HCT116 (cell line): ENCODE data around the gene PRTG. TPM values are rescaled to one million over a fixed set of nuclear protein-coding genes. Genes with fewer than 3 reads are reported as not detected.
"Not testable (repeated sequence)": the region's sequence is repeated elsewhere in the genome, so short reads cannot be mapped to it uniquely, and the experiment has no call there.

ENCODE experiments used
- ATAC-seq: fragments of 200-7000 bp; cut with Tn5 transposase; 2 replicates; pipeline ENCODE4 v1.9.1; 2020; ENCODE audit warnings: mild to moderate bottlenecking, moderate library complexity
- BruUV-seq: library from RNA; stranded (reverse); fragments of 400-500 nt; replicated peaks from 2 replicates; lab custom pipeline; 2021; lab: Mats Ljungman, UMichigan
- CTCF ChIA-PET: fragments of 300-600 bp; sonication (Branson Sonifier 250); formaldehyde crosslinking; loops from one replicate; lab custom pipeline; 2021; ENCODE audit warnings: antibody characterized with exemption; lab: Charles Lee
- POLR2A ChIA-PET: fragments of 300-600, 350-600 bp; sonication (Branson Sonifier 250); formaldehyde crosslinking; loops from one replicate; lab custom pipeline; 2021; ENCODE audit warnings: antibody characterized with exemption; lab: Charles Lee
- RAD21 ChIA-PET, 2 experiments: fragments of 300-600 bp; sonication (Branson Sonifier 250); formaldehyde crosslinking; loops; one replicate each; lab custom pipeline; 2023; ENCODE audit warnings: low total read pairs in 2 of 2; ENCODE audit not compliant: uncharacterized antibody in 2 of 2, unreplicated experiment in 2 of 2, low non-redundant PET in 1 of 2; lab: Charles Lee
- DNase-seq: peaks from one replicate; pipeline ENCODE4 v3.0.0-alpha.2; 2010; ENCODE audit warnings: low read depth, low spot score
- H2AFZ ChIP-seq: fragments of 200-600 bp; shearing (Covaris generic), sonication (generic); 2 replicates; pipeline ENCODE4 v1.6.1; 2017; ENCODE audit warnings: low read depth, mixed run types, mixed read lengths, antibody characterized with exemption, low read length; ENCODE audit not compliant: poor library complexity, severe bottlenecking
- H3K27ac ChIP-seq: 2 replicates; pipeline ENCODE4 v1.5.1; 2012; ENCODE audit warnings: low read depth, low read length
- H3K27me3 ChIP-seq: fragments of 200-600 bp; sonication (generic); 2 replicates; pipeline ENCODE4 v1.6.1; 2016; ENCODE audit warnings: mixed run types, low read length, mixed read lengths; ENCODE audit not compliant: insufficient read depth
- H3K36me3 ChIP-seq, 2 experiments: fragments of 200-500 bp in 1 of 2; fragments of 200-600 bp in 1 of 2; sonication (Bioruptor generic) in 1 of 2; sonication (generic) in 1 of 2; 2 replicates each; pipeline versions ENCODE4 v1.5.1 to v1.6.1; 2014 to 2016; ENCODE audit warnings: low read length in 2 of 2, inconsistent platforms in 1 of 2, mixed read lengths in 1 of 2, mixed run types in 1 of 2; ENCODE audit not compliant: insufficient read depth in 2 of 2, control insufficient read depth in 1 of 2
- H3K4me1 ChIP-seq, 2 experiments: fragments of 200-600 bp in 1 of 2; sonication (generic) in 1 of 2; 2 replicates each; pipeline versions ENCODE4 v1.5.1 to v1.6.1; 2012 to 2017; ENCODE audit warnings: low read length in 2 of 2, inconsistent platforms in 1 of 2, mild to moderate bottlenecking in 1 of 2, mixed read lengths in 1 of 2, mixed run types in 1 of 2, moderate library complexity in 1 of 2; ENCODE audit not compliant: insufficient read depth in 2 of 2, control insufficient read depth in 1 of 2
- H3K4me2 ChIP-seq: fragments of 200-600 bp; sonication (generic); 2 replicates; pipeline ENCODE4 v1.6.1; 2017; ENCODE audit warnings: mixed run types, low read length, mixed read lengths
- H3K4me3 ChIP-seq, 2 experiments: fragments of 200-600 bp in 1 of 2; sonication (generic) in 1 of 2; replicated peaks in 1 of 2; 2 replicates each; pipeline ENCODE4 v1.5.1; 2011 to 2016; ENCODE audit warnings: low read length in 2 of 2, control low read depth in 1 of 2, low read depth in 1 of 2, mild to moderate bottlenecking in 1 of 2, mixed read lengths in 1 of 2, mixed run types in 1 of 2
- H3K79me2 ChIP-seq: fragments of 200-600 bp; sonication (generic); 2 replicates; pipeline ENCODE4 v1.6.1; 2017; ENCODE audit warnings: mild to moderate bottlenecking, mixed run types, low read length, moderate library complexity, mixed read lengths; ENCODE audit not compliant: insufficient read depth
- H3K9ac ChIP-seq: fragments of 200-600 bp; sonication (generic); 2 replicates; pipeline ENCODE4 v1.6.1; 2016; ENCODE audit warnings: low read length, mixed read lengths
- H3K9me2 ChIP-seq: fragments of 200-600 bp; sonication (generic), shearing (Covaris generic); 2 replicates; pipeline ENCODE4 v1.6.1; 2017; ENCODE audit warnings: mixed run types, mild to moderate bottlenecking, moderate library complexity; ENCODE audit not compliant: insufficient read depth
- H3K9me3 ChIP-seq, 2 experiments: fragments of 200-500 bp in 1 of 2; fragments of 200-600 bp in 1 of 2; sonication (Bioruptor generic) in 1 of 2; sonication (generic) in 1 of 2; 2 replicates each; pipeline ENCODE4 v1.6.1; 2014 to 2017; ENCODE audit warnings: low read length in 2 of 2, mixed read lengths in 2 of 2, inconsistent platforms in 1 of 2, low read depth in 1 of 2, mild to moderate bottlenecking in 1 of 2, mixed run types in 1 of 2, moderate library complexity in 1 of 2; ENCODE audit not compliant: control insufficient read depth in 1 of 2, insufficient read depth in 1 of 2
- H4K20me1 ChIP-seq: fragments of 200-600 bp; sonication (generic), shearing (Covaris generic); 2 replicates; pipeline ENCODE4 v1.6.1; 2017; ENCODE audit warnings: mixed run types, mild to moderate bottlenecking, moderate library complexity; ENCODE audit not compliant: insufficient read depth
- JUND ChIP-seq: IDR thresholded peaks from 2 replicates; pipeline ENCODE4 v1.6.1; 2012
- POLR2AphosphoS5 ChIP-seq: IDR thresholded peaks from 2 replicates; pipeline ENCODE4 v1.6.1; 2011; ENCODE audit warnings: mild to moderate bottlenecking, low read depth, low read length, moderate library complexity
- TCF7L2 ChIP-seq: IDR thresholded peaks from 2 replicates; pipeline ENCODE4 v1.7.0; 2011; ENCODE audit warnings: borderline replicate concordance, inconsistent platforms; ENCODE audit not compliant: insufficient read depth, insufficient read length; ENCODE audit errors: extremely low read depth
- intact Hi-C: fragments of 100-400 bp; cut with micrococcal nuclease; formaldehyde crosslinking; loops from 2 replicates; pipeline ENCODE4 v1.10.0; 2022
- total RNA-seq: library from RNA; stranded (reverse); gene quantifications from one replicate; pipeline ENCODE4 v1.2.1, GENCODE V29; 2021; ENCODE audit not compliant: unreplicated experiment
- TF ChIP-seq, protein P1 (sequence below): IDR thresholded peaks from 2 replicates; pipeline ENCODE4 v1.6.1; 2012; ENCODE audit warnings: low read depth

Gene PRTG
- total RNA-seq, 1 experiment from 2014 or later: not detected

DNA sequence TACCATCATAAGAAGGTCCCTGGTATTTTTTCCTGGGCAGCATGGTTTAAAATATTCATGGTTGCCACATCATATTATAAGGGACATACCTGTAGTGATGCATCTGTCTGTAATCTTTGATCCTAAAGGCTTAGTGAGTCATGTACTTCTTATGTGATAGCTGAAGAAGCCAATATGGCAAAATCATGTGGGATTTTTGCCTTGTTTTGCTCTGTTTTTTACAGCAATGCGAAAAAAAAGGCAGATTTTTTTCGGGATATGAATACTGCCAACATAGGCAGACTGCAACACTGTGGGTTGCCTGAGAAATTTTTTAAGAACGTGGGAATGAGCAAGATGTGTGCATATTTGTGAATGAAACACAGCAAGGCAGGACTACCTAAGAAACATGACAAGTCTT is 143.5 kb downstream of the PRTG start:
- Histone ChIP-seq H3K36me3 (no peaks in the 10 kb centered on the region), H3K9me3 (no peaks in the 10 kb centered on the region), H4K20me1 (no peaks in the 10 kb centered on the region), H3K9me2 (no peaks in the 10 kb centered on the region), H3K4me1 (no peaks in the 10 kb centered on the region), H3K4me2 (no peak overlapping the region), H3K27me3 (no peaks in the 10 kb centered on the region), H3K27ac (no peak overlapping the region), H3K4me3 (no peak overlapping the region), H2AFZ (no peak overlapping the region), H3K79me2 (no peaks in the 10 kb centered on the region), H3K9ac (no peak overlapping the region)
- TF ChIP-seq TCF7L2: no peak
- DNase-seq: no peak
- CTCF ChIA-PET: no interaction called here
- RAD21 ChIA-PET: no interaction called here
- ATAC-seq: no peak
- BruUV-seq: no TSS peak
- POLR2A ChIA-PET: no interaction called here
- intact Hi-C loops: no loop called here

DNA sequence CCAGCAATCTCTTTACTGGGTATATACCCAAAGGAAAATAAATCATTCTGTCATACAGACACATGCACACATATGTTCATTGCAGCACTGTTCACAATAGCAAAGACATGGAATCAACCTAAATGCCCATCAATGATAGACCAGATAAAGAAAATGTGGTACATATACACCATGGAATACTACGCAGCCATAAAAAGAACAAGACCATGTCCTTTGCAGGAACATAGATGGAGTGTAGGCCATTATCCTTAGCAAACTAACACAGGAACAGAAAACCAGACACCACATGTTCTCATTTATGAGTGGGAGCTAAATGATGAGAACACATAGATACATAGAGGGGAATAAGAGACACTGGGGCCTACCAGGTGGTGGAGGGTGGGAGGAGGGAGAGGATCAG is 149.9 kb downstream of the PRTG start:
- POLR2A ChIA-PET, H4K20me1 ChIP-seq, H3K9me3 ChIP-seq, ATAC-seq, H3K27ac ChIP-seq, H3K9ac ChIP-seq, H3K4me1 ChIP-seq, H3K36me3 ChIP-seq, CTCF ChIA-PET, H3K27me3 ChIP-seq, intact Hi-C loops, H3K9me2 ChIP-seq, H2AFZ ChIP-seq, BruUV-seq, H3K4me2 ChIP-seq, H3K4me3 ChIP-seq, H3K79me2 ChIP-seq, RAD21 ChIA-PET, DNase-seq: not testable (repeated sequence)

DNA sequence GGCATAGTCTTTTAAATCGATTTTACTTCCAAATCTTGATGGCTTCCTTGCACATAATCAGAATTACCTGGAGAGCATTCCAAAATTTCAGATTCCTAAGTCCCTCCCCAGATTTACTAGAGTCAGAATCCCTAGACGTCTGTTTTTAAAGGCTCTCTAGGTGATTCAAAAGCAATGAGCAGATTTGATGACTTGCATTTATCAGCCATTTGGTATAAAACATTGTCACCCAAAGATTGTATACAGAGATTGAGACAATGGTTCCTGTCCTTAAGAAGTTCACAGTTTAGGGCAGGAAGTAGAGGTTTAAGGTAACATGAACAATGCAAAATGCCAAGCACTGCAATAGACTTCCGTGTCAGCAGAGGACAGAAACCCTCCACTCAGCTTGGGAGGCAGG is 152.2 kb downstream of the PRTG start:
- DNase-seq (no peak), ATAC-seq (no peak)
- Histone ChIP-seq H3K36me3 (no peaks in the 10 kb centered on the region), H3K4me1 (peaks cover 0 to 3% of the 10 kb centered on the region in 2 experiments; a peak in 1 of 4 replicates), H3K9ac (no peak overlapping the region), H3K27ac (no peak overlapping the region), H3K4me3 (no peak overlapping the region), H3K79me2 (no peaks in the 10 kb centered on the region), H3K9me2 (no peaks in the 10 kb centered on the region), H2AFZ (no peak overlapping the region), H3K27me3 (no peaks in the 10 kb centered on the region), H3K4me2 (no peak overlapping the region), H4K20me1 (no peaks in the 10 kb centered on the region), H3K9me3 (no peaks in the 10 kb centered on the region)
- intact Hi-C loops: no loop called here
- BruUV-seq: no TSS peak
- ChIA-PET RAD21 (no interaction called here), CTCF (no interaction called here), POLR2A (no interaction called here)
- TF ChIP-seq, protein P1, sequence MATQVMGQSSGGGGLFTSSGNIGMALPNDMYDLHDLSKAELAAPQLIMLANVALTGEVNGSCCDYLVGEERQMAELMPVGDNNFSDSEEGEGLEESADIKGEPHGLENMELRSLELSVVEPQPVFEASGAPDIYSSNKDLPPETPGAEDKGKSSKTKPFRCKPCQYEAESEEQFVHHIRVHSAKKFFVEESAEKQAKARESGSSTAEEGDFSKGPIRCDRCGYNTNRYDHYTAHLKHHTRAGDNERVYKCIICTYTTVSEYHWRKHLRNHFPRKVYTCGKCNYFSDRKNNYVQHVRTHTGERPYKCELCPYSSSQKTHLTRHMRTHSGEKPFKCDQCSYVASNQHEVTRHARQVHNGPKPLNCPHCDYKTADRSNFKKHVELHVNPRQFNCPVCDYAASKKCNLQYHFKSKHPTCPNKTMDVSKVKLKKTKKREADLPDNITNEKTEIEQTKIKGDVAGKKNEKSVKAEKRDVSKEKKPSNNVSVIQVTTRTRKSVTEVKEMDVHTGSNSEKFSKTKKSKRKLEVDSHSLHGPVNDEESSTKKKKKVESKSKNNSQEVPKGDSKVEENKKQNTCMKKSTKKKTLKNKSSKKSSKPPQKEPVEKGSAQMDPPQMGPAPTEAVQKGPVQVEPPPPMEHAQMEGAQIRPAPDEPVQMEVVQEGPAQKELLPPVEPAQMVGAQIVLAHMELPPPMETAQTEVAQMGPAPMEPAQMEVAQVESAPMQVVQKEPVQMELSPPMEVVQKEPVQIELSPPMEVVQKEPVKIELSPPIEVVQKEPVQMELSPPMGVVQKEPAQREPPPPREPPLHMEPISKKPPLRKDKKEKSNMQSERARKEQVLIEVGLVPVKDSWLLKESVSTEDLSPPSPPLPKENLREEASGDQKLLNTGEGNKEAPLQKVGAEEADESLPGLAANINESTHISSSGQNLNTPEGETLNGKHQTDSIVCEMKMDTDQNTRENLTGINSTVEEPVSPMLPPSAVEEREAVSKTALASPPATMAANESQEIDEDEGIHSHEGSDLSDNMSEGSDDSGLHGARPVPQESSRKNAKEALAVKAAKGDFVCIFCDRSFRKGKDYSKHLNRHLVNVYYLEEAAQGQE: no peak
- TF ChIP-seq POLR2AphosphoS5: no peak
- TF ChIP-seq JUND: no peak
